HEK293T (cell line): ENCODE data around the gene ARHGAP25.
A peak's percentile ranks its signal among the peaks of the same experiment; 100 is the strongest.

Experiments
- CTCF ChIA-PET: fragments of 350-600 bp; formaldehyde crosslinking; extraction: SDS; loops from one replicate; lab custom pipeline; 2021; ENCODE audit warnings: antibody characterized with exemption, inconsistent platforms; lab: Yijun Ruan, JAX
- POLR2A ChIA-PET: fragments of 350-600 bp; formaldehyde crosslinking; extraction: SDS; loops from one replicate; lab custom pipeline; 2020; ENCODE audit warnings: antibody characterized with exemption, inconsistent platforms; lab: Yijun Ruan, JAX
- DNase-seq: peaks from one replicate; pipeline ENCODE4 v3.0.0; 2012; ENCODE audit warnings: mixed read lengths; ENCODE audit errors: extremely low spot score
- ARNT ChIP-seq: fragments of 450-650 bp; IDR thresholded peaks from 2 replicates; pipeline ENCODE4 v1.6.1; 2017; ENCODE audit warnings: mild to moderate bottlenecking
- BHLHE40 ChIP-seq: fragments of 450-650 bp; IDR thresholded peaks from 2 replicates; pipeline ENCODE4 v1.6.1; 2016; ENCODE audit warnings: mild to moderate bottlenecking, moderate library complexity, borderline replicate concordance
- CTBP1 ChIP-seq: fragments of 450-650 bp; IDR thresholded peaks from 2 replicates; pipeline ENCODE4 v1.6.1; 2016; ENCODE audit warnings: borderline replicate concordance
- ELF4 ChIP-seq: fragments of 450-650 bp; IDR thresholded peaks from 2 replicates; pipeline ENCODE4 v1.6.1; 2017; ENCODE audit warnings: antibody characterized with exemption
- FOXA1 ChIP-seq: fragments of 450-650 bp; IDR thresholded peaks from 2 replicates; pipeline ENCODE4 v1.6.1; 2016; ENCODE audit warnings: mild to moderate bottlenecking
- FOXK2 ChIP-seq: fragments of 450-650 bp; IDR thresholded peaks from 2 replicates; pipeline ENCODE4 v1.6.1; 2016; ENCODE audit warnings: mild to moderate bottlenecking
- FOXM1 ChIP-seq: fragments of 450-650 bp; IDR thresholded peaks from 2 replicates; pipeline ENCODE4 v1.6.1; 2017; ENCODE audit warnings: mild to moderate bottlenecking, borderline replicate concordance
- HDGF ChIP-seq: fragments of 450-650 bp; IDR thresholded peaks from 2 replicates; pipeline ENCODE4 v1.6.1; 2017; ENCODE audit warnings: antibody characterized with exemption, borderline replicate concordance
- L3MBTL2 ChIP-seq: fragments of 450-650 bp; conservative IDR thresholded peaks from 2 replicates; pipeline ENCODE4 v1.6.1; 2016; ENCODE audit warnings: mild to moderate bottlenecking
- LEF1 ChIP-seq: fragments of 450-650 bp; IDR thresholded peaks from 2 replicates; pipeline ENCODE4 v1.6.1; 2017; ENCODE audit warnings: mild to moderate bottlenecking, borderline replicate concordance
- NFRKB ChIP-seq: fragments of 450-650 bp; IDR thresholded peaks from 2 replicates; pipeline ENCODE4 v1.6.1; 2016; ENCODE audit warnings: mild to moderate bottlenecking, moderate library complexity
- PKNOX1 ChIP-seq: fragments of 450-650 bp; IDR thresholded peaks from 2 replicates; pipeline ENCODE4 v1.6.1; 2016
- SP1 ChIP-seq: fragments of 450-650 bp; IDR thresholded peaks from 2 replicates; pipeline ENCODE4 v1.6.1; 2017
- SUZ12 ChIP-seq: fragments of 450-650 bp; IDR thresholded peaks from 2 replicates; pipeline ENCODE4 v1.6.1; 2016; ENCODE audit warnings: mild to moderate bottlenecking
- TARDBP ChIP-seq: fragments of 450-650 bp; IDR thresholded peaks from 2 replicates; pipeline ENCODE4 v1.6.1; 2016
- ZNF384 ChIP-seq: fragments of 450-650 bp; IDR thresholded peaks from 2 replicates; pipeline ENCODE4 v1.6.1; 2016

ARHGAP25 gene

GRCh38 chr2:68693951-68694350, 40.7 kb upstream of the ARHGAP25 start:
- POLR2A ChIA-PET = no interaction called here
- TF ChIP-seq FOXK2 = no peak
- TF ChIP-seq HDGF = no peak
- no peak for TF ChIP-seq BHLHE40
- no peak for TF ChIP-seq FOXM1
- no peak for TF ChIP-seq NFRKB
- TF ChIP-seq SP1 = no peak
- TF ChIP-seq TARDBP = no peak
- TF ChIP-seq ZNF384 = no peak
- TF ChIP-seq LEF1 = no peak
- no peak for TF ChIP-seq ARNT
- TF ChIP-seq FOXA1 = no peak
- no peak for TF ChIP-seq CTBP1
- TF ChIP-seq L3MBTL2 = no peak
- TF ChIP-seq ELF4 = no peak
- TF ChIP-seq PKNOX1 = no peak
- no peak for DNase-seq
- CTCF ChIA-PET = interaction anchor here (1.7 kb wide), 1 partner anchor 15 kb away, joined by 6 read pairs; no protein-coding TSS in a partner anchor

GRCh38 chr2:68695971-68696370, 38.6 kb upstream of the ARHGAP25 start:
- no peak for TF ChIP-seq FOXM1
- TF ChIP-seq ELF4 = no peak
- TF ChIP-seq BHLHE40 = no peak
- no peak for TF ChIP-seq NFRKB
- no peak for TF ChIP-seq LEF1
- no peak for TF ChIP-seq PKNOX1
- no peak for TF ChIP-seq L3MBTL2
- no peak for TF ChIP-seq FOXA1
- TF ChIP-seq ARNT = no peak
- no peak for TF ChIP-seq CTBP1
- TF ChIP-seq SP1 = no peak
- no peak for TF ChIP-seq FOXK2
- TF ChIP-seq TARDBP = no peak
- no peak for TF ChIP-seq ZNF384
- no peak for TF ChIP-seq HDGF
- no peak for TF ChIP-seq SUZ12
- ChIA-PET CTCF (no interaction called here), POLR2A (no interaction called here)
- DNase-seq = no peak

GRCh38 chr2:68696554-68696953, 38.1 kb upstream of the ARHGAP25 start:
- no peak for TF ChIP-seq TARDBP
- no peak for TF ChIP-seq FOXA1
- no peak for TF ChIP-seq SP1
- TF ChIP-seq SUZ12 = no peak
- no peak for TF ChIP-seq ARNT
- no peak for TF ChIP-seq FOXM1
- TF ChIP-seq LEF1 = no peak
- TF ChIP-seq HDGF = no peak
- TF ChIP-seq ELF4 = no peak
- TF ChIP-seq CTBP1 = no peak
- ChIA-PET POLR2A (no interaction called here), CTCF (interaction anchor here (0.7 kb wide), 1 partner anchor 13 kb away, joined by 4 read pairs; no protein-coding TSS in a partner anchor)
- DNase-seq = no peak

DNA sequence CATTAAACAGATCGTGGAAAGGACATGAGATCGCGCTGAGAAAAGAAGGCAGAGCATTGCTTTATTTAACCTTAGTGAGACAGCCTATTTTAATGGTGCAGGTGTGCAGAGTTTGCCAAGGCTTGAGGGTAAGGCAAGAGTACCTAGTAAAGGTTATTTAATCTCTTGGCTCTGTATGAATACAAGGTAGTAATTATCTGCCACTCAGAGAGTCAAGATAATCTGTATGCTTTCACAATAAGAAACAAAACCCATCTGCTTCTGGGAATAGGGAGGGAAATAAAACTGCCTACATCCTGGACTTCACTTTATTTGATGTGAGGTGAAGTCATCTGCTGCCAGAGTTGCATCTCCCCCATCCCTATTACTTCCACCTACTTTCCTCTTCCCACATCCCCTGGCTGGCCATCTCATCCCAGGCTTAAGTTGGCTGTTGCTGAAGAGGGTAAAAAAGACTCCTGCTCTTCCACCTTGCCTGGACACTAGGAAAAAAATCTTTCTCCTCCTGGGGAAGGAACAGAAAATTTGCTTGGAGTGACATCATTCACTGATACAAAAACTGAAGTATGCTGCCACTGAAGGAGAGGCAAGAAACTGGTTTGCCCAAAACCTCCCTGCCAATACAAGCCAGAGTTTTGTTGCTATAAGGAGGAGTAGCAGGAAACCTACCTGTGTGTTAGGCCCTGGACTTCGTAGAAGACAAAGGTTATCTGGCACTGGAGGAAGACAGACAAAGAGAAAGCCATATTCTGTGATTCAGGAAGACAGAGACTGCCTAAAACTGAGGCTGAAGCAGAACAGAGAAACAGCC, 35.8 kb upstream of the ARHGAP25 start:
- no peak for TF ChIP-seq FOXM1
- TF ChIP-seq SP1 = no peak
- no peak for DNase-seq
- ChIA-PET CTCF (no interaction called here), POLR2A (no interaction called here)

DNA sequence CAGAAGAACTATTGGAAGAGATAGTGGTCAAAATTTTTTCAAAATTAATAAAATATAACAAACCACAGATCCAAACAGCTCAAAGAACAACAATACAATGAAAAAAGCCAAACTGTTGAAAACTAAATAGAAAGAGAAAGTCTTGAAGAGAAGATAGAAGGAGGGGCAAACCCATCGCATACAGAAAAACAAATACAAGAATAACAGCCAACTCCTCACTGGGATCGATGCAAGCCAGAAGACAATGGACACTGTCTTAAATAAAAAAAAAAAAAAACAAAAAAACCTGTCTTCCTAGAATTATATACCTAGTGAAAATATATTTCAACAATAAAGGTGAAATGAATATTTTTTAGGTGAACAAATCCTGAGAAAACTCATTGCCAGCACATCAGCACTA, 34.1 kb upstream of the ARHGAP25 start:
- POLR2A ChIA-PET = no interaction called here
- TF ChIP-seq ZNF384 = peak; percentile 52; the same call in 1 of the 2 replicates
- TF ChIP-seq ELF4 = no peak

DNA sequence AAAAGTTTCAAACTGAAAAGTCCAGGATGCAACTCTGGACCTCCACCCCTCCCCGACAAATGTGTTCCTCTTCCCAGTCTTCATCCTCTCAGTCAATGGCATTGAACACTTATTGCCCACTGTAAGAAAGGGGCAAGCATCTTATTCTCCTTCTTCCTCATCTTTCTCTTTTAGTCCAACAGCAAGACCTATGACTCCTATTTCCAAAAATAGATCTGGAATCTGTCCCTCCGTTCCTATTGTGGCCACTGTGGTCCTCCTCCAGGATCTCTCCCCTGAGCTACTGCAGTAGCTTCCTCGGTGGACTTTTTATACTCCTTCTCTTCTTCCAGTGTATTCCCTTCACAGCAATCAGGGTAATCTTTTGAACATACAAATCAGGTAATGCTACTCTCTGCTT, 28.0 kb upstream of the ARHGAP25 start:
- CTCF ChIA-PET = no interaction called here
- TF ChIP-seq TARDBP (no peak), ELF4 (no peak), LEF1 (no peak), L3MBTL2 (no peak), ARNT (no peak), FOXK2 (no peak), ZNF384 (no peak), HDGF (no peak), FOXM1 (no peak), SUZ12 (no peak), PKNOX1 (no peak), FOXA1 (no peak), NFRKB (no peak), BHLHE40 (no peak), SP1 (no peak), CTBP1 (no peak)
- POLR2A ChIA-PET = no interaction called here
- DNase-seq = no peak

More for the DNA sequence above, 34.1 kb upstream of the ARHGAP25 start:
- CTCF ChIA-PET = interaction anchor here (1.0 kb wide), 1 partner anchor 9 kb away, joined by 3 read pairs; no protein-coding TSS in a partner anchor
- no peak for DNase-seq
